NK-92 treated with Interleukin-12 subunit alpha and Interleukin-12 subunit beta, amount 100 ng/mL, for 24 hours (cell line): ENCODE data around the gene ZFYVE1.
"Not testable (repeated sequence)": the region's sequence is repeated elsewhere in the genome, so short reads cannot be mapped to it uniquely, and the experiment has no call there.

Experiments used
- DNase-seq: peaks from one replicate; lab custom pipeline; 2025; lab: John Stamatoyannopoulos, UW

Gene ZFYVE1

DNA sequence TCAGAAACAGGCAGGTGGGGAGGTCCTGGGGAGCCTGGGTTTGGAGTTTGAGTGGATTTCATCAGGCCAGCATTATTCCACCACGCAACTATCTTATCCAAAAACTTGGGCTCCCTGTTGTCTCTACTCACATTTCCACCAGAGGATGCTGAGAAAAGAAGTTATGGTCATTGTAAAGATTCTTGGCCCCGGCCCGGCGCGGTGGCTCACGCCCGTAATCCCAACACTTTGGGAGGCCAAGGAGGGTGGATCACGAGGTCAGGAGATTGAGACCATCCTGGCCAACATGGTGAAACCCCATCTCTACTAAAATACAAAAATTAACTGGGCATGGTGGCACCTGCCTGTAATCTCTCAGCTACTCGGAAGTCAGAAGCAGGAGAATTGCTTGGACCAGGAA, 70.2 kb downstream of the ZFYVE1 start:
- DNase-seq: not testable (repeated sequence)

DNA sequence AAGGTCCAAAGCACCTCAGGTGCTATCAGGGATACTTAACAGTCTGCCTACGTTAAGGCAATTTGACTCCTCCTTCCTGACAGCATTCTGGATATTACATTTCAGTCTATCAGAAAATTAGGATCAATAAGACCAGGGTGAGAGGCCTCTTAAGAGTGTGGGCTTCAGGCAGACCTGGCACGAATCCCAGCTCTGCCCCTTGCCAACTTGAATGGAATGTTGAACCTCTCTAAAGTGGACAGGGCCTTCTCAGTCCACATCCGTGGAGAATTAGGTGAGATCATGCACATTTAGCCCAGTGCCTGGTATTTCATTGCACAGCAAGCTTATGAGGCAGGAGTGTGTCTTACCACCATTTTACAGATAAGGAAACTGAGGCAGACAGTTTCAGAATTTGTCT, 74.7 kb downstream of the ZFYVE1 start:
- DNase-seq: no peak

DNA sequence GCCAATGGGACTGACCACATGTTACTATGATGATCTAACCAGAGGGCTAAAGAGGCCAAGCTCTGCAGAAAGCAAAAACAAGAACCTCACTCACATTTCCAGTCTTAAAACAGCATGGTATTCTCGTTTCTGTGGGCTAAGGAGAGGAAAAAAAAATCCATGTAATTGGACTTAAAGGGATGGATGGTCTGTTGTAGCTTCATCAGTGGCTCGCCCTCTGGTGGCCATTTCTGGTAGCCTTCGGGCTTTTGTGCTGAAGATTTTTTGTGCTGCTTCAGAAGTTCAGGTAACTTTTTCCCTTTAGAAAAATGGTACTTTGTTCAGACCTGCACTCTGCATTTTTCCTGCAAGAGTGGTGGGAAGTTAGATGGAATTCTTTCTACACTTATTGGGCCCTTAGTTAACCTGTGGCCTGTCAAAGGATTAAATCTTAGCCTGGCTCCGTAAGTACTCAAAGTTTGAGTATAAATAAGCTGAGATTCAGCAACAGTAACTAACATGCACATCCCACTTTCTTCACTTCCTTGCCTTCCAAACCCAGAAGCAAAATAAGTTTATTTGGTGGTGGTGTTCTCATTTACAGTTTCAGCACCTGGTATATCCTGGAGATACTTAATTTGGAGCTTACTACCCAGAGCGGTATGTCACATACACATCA, 78.3 kb downstream of the ZFYVE1 start:
- DNase-seq: peak; percentile 30

DNA sequence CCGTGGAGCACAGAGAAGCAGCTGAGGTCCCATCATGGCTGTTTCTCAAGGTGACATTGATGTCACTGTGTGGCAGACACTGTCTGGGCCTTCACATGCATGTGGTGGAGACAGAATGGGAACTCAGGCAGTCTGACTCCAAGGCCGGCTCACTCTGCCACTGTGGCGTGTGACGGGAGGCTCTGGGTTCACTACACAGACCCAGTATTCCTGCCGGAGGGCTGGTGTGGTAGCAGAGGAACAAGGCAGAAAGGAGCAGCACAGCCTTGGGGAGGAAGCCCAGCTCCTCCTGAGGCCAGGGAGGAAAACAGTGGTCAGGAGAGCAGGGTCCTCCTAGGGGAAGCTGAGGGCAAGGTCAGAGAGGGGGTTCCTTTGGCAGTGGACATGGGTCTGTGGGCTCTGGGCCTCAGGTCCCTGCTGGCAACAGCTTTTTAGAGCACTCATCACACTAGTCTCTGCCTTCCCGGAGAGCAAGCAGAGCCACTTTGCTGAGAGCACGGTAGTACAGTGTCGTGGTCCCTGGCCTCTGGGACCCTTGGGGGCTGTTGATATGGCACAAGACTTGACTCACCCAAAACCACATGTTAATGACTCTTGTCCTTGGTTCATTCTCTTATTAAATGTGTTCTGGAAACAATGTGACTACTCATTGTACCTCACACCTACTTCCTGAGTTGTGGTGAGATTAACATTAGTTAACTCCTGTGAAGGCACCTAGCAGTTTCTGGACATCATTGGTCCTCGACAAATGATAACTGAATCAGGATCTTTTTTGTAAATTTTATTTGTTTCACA, 79.3 kb downstream of the ZFYVE1 start:
- DNase-seq: peak; percentile 67

DNA sequence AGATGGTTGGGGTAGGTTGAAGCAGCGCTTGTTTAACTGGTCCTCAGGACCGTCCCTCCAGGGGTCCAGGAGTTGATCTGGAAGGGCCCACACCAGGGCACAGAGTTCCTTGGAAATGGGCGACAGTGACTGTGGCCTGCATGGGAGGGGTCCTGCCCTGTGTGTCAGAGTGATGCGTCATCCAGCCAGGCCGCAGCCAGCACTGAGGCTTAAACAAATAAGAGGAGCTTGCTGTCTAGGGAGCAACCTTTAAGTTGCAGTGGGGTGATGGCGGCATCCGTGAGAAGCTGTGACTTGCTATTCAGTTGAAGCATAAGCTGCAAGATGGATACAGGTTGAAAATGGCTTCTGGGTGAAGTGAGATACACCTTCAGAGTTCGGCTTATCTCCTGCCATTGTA, 80.4 kb downstream of the ZFYVE1 start:
- DNase-seq: no peak

DNA sequence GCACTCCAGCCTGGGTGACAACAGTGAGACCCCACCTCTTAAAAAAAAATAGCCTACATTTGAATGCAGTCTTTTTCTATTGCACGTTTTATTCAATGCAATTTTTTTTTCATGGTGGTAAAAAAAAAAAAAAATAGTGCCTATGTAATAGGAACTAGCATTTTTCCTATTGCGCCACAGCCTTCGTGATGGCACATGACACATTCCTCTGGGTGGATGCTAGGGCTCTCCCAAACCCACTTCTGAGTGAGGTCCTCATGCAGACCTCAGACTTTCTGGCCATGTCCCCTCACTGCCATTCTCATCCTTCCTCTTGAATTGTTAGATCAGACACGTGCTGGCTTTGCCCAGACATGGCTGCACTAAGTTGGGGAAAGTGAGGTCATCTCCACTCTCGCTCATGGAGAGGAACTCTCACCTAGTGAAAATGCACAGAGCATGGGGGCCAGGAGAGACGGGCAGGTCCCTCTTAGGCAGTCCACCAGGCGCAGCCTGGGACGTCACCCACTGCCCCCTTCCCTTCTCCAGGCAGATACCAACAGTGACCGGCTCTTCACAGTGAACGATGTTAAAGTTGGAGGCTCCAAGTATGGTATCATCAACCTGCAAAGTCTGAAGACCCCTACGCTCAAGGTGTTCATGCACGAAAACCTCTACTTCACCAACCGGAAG, 81.4 kb downstream of the ZFYVE1 start:
- DNase-seq: no peak

DNA sequence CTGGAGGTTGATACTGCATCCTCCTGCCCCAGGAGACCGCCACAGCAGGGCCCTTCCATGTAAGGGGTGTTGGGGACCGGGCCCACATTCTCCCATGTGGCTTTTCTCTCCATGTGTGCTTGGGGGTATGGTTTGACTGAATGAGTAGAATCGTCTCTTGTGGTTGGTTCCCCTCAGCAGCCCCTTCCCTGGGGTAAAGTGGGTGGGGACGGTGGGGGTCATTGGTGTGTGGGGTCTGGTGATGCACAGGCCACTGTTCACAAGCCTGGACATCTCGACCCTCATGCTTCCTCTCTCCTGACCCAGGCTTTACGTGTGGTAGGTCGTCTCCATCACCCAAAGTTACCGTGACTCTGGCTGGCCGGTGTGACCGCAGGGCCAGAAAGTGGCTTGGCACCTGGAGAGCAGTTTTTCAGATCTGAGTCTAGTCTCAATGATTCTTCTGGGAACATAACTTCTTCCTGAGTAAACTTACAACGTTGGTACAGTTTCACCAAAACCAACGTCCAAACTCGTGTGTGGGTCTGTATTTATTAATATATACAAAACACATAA, 83.0 kb downstream of the ZFYVE1 start:
- no peak for DNase-seq

DNA sequence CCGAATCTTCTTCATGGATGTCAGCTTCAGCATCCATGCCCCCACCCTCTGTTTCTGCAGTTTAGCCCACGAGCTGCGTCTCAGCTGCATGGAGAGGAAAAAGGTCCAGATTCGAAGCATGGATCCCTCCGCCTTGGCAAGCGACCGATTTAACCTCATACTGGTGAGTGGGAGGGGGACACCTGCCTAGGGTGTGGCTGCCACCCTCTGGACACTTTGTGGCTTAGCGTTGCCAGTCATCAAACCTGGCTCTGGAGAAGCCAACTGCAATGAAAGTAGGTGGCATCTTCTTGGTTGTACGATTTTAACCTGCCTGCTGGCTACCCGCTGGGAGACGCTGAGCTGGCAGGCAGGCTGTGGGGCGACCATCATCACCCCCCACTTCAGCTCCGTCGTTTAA, 84.0 kb downstream of the ZFYVE1 start:
- no peak for DNase-seq

DNA sequence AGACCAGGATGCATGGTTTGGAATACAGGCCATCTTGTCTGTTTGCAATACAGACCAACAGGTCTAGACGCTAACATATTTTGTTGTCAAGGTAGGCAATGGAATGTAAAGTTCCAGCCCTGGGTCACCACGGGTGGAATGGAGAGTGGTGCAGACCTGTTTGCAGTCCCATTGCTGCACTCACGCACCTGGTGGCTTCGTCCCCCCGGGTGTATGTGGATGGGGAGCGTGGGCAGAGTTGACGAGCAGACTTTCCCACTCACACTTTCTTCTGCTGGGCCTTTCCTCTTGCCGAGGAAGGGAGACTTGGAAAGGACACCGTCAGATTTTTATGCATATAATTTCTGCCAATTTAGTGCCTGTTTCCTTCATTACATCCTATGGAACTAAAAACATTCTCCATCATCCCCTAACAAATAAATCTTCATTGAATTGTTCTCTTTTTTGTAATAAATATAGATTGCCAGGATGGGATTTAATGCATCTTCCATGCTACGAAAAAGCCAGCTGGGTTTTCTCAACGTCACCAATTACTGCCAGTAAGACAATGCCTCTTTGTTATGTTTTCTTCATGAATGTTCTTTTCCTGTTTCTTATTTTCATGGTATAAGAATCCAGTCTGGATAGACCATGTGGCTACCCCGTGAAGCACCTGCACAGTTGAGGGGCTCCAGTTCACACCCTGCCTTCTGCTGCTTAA, 85.5 kb downstream of the ZFYVE1 start:
- no peak for DNase-seq

DNA sequence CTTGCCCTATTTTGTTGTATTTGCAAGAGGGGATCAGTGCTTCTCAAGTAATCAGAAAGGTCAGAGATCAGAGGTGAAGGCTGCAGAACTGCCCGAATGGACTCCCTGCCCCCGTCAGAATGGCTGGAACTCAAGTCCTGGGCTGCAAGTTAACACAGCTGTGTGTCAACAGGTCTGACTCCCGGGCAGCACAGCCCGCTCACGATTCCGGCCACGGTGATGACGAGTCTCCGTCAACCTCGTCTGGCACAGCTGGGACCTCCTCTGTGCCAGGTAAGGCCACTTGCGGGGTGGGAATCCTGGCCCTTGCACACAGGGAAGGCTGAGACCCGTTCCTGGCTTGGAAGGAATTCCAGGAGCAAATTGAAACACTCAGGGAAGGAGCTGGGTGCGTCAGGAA, 87.3 kb downstream of the ZFYVE1 start:
- no peak for DNase-seq

DNA sequence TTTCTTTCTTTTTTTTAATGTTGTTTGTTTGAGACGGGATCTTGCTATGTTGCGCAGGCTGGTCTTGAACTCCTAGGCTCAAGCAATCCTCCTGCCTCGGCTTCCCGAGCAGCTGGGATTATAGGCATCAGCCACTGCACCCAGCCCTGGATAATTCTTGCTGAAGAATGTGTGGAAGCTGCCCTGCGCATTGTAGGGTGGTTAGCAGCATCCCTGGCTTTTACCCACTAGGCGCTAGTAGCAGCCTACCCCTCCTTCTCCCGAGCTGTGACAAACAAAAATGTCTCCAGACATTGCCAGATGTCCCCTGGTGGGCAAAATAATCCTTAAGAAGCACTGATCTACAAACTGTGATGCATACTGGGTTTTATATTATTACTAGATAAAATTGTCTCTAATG, 94.0 kb downstream of the ZFYVE1 start:
- DNase-seq: no peak

DNA sequence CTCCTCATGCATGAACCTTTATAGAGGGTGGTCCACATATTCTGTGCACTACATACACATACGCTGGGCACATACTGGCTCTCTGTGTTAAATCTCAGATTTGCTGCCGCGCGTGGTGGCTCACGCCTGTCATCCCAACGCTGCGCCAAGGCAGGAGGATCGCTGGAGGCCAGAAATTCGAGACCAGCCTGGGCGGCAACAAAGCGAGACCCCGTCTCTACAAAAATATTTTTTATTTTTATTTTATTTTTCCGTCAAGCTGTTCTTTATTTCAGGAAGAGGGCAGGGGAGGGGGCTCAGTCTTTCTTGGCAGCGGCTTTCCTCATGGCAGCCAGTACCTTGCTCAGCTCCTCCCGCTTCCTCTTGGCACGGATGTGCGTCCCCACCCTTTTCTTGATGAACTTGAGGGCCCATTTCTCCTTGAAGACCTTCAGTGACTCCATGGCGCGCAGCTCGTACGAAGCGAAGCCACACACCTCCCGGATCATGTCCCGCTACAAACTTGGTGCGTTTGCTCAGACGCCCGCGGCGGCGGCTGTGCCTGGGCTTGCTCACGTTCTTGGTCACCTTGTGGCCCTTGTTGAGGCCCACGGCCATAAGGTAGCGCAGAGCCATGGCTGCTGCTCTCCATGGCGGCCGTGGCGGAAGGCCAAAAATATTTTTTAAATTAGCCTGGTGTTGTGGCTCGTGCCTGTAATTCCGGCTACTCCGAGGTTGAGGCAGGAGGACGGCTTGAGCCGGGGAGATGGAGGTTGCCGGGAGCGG, 97.4 kb downstream of the ZFYVE1 start:
- no peak for DNase-seq

DNA sequence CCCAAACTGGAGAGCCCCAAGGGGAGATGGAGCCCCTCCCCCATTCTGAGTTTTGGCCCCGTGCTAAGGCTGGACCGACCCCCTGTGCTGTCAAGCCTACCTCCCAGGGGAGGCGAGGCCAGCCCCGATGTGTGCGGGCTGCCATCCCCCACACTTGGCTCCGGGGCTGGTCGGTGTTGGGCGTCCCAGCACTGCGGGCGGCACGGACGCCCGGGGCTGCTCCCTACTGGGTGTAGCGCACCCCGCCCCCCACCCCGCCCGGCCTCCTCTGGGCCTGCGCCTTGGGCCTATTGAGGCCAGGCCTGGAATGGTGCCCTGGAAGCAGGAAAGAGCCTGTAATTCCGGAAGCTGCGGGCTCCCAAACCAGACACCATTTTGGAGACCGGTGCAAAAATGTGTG, 98.0 kb downstream of the ZFYVE1 start:
- no peak for DNase-seq

DNA sequence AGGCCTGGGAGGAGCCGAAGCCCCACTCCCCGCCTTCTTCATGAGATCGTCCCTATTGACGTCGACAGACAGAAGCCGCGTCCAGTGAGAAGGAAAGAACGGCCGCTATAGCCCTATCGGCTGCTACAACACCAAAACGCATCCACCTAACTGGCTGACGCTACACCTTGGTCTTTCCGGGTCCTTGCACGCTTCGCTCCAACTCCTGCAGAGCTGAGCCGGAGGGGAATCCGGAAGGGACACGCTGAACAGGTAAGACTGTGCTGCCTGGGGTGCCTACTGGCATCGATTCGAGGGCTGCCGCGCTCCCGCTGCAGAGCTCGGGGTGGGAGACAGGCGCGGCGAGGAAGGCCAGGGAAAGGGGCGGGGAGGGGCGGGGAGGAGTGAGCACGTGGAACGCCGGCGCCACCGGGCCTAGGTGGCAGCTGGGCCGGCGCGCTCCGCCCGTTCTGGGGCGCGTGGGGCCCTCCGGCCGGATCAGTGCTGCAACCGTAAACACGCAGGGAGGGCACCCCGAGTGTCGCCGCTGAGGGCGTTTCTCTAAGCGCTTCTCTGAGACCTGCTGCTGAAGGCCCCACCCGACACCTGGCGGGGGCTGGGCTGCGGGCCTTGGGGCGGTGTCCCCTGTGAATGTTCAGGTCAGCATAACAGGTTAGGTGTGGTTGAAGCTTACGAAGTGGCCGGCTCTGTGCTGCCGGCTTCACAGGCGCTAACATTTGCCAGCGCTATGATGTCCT, 100.4 kb downstream of the ZFYVE1 start, which contains the start of gene DCAF4:
DCAF4 (plus strand) TSS at position 173 of the 737 bp plus-strand sequence. CDS start 11,515 bp downstream, outside the sequence.
- DNase-seq: peak; percentile 94

DNA sequence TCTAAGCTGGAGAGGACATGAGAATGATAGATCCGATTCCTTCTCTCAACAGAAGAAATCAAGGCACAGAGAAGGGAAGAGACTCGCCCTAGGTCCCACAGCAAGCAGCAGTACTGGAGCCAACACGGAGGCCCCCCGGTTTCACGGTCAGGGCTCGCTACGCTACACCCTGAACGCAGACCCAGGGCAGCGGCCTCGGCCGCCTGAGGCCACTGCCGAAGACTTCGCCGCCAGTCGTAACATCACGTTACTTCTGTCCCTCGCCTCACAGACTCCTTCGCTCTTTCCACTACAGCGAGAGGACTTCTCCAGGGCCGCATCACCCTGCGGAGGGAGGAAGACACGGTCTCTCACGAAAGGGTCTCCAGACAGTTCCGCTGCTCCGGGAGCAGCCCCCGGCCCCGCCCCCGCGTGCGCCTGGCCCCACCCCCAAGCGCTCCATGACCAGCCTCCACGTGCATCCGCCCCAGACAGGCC, 101.1 kb downstream of the ZFYVE1 start:
- DNase-seq: no peak

DNA sequence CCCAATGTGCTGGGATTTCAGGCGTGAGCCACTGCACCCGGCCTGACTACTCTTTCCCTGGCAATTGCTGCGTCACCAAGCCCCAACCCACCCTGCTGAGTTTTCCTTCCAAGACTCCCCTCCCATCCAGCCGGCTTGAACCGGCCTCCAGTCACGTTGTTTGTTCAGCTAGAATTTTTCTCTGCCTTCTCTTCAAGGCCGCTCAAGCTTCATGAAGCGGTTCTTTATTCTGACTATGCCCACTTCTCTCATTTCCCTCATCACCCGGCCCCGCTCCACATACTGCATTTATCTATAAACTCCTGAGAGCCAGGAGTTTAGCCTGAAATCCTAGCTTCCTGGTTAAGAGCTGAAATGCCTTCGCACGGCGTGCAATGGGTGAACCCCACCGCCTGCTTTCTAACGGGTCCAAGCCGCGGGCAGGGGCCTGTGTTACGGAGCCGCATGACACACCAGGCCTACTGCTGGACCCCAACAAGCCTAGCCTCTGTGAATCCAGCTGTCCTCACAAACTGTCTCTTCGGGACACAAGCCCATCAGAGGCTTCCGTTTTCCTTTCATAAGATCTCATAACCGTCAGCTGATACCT, 101.6 kb downstream of the ZFYVE1 start:
- no peak for DNase-seq

DNA sequence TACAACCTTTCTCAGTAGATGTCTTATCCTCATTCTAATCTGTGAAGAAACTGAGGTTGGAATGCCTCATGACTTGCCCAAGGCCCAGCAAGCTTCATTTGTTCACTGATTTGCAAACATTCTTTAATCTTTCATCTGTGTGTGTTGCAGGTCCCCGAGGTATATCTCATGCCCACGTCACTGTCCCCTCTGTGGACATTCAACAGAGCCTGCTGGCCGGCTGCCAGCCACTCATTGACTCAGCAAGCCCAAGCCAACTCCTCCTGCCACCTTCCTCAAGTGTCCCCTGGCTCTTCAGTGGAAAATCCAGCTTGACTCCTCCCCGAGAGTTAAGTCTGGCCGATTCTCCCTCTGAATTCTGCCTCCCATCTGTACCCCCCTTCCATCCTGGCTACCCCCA, 102.6 kb downstream of the ZFYVE1 start:
- DNase-seq: no peak

DNA sequence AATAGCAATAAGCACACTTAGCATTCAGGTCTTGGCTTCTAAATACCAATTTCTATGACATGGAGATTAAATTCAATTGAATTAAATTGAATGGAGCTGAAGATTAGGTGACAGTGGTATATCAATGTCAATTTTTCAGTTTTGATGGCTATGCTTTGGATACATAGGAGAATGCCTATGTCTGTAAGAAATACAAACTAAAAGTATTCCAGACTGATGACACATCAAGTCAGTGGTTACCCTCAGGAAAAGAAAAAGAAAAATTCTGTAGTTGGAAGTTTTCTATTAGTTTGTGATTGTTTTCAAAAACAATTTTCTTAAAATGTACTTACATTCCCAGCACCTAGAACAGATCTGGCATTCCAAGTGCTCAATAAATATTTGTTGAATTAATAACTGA, 105.5 kb downstream of the ZFYVE1 start:
- DNase-seq: no peak

DNA sequence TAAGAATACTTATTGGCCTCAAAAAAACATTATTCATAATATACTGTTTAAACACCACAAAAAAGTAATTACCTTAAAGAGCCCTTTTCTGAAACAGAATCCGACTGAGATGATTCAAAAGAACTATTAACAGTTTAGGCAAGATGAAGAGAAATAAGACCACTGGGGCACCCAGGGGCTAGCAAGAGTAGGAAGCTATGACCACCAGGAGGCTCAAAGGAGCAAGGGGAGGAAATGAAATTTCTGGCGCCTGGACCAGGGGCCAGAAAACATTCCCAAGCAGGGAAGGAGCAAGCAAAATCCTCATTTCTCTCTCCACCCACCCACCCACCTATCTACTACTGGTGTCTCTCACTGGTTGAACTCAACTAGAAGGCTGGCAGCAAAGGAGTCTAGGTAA, 106.9 kb downstream of the ZFYVE1 start:
- no peak for DNase-seq
